Left lung (tissue), 10 donors: ENCODE results near the gene MAN1A1. TPM values are rescaled to one million over a fixed set of nuclear protein-coding genes. Genes with fewer than 3 reads are reported as not detected.

Experiments used
- ATAC-seq: fragments of 200-7000 bp; cut with Tn5 transposase; one replicate; pipeline ENCODE4 v1.9.1; 2020; ENCODE audit warnings: moderate library complexity
- DNase-seq, 4 donors: peaks; one replicate each; pipeline ENCODE4 v3.0.0-alpha.2; 2013 to 2020
- H3K27ac ChIP-seq, 2 donors: fragments of 200-600 bp; sonication (generic) in 1 of 2; one replicate each; pipeline versions ENCODE4 v1.5.0 to v1.8.0; 2020 to 2021
- H3K27me3 ChIP-seq, 2 donors: fragments of 200-600 bp; sonication (generic) in 1 of 2; one replicate each; pipeline versions ENCODE4 v1.5.0 to v1.8.0; 2020 to 2021
- H3K36me3 ChIP-seq, 2 donors: fragments of 200-600 bp; sonication (generic) in 1 of 2; one replicate each; pipeline versions ENCODE4 v1.5.0 to v1.8.0; 2020 to 2021
- H3K4me1 ChIP-seq, 2 donors: fragments of 200-600 bp; one replicate each; pipeline ENCODE4 v1.8.0; 2021
- H3K4me3 ChIP-seq, 2 donors: fragments of 200-600 bp; sonication (generic) in 1 of 2; one replicate each; pipeline versions ENCODE4 v1.5.0 to v1.8.0; 2020 to 2021; ENCODE audit warnings: mild to moderate bottlenecking in 1 of 2
- H3K9me3 ChIP-seq, 2 donors: fragments of 200-600 bp; sonication (generic) in 1 of 2; one replicate each; pipeline versions ENCODE4 v1.5.0 to v1.8.0; 2020 to 2021
- intact Hi-C, 2 donors: fragments of 100-400 bp; cut with DNase I; formaldehyde crosslinking; loops; one replicate each; pipeline versions ENCODE4 v1.11.2 to v1.14.2; 2022
- polyA plus RNA-seq, 6 donors: library from polyadenylated mRNA; unstranded; fragments of 120-200 nt; gene quantifications; one replicate each; pipeline ENCODE4 v1.2.1, GENCODE V29; 2013; ENCODE audit not compliant: insufficient read length in 6 of 6
- total RNA-seq, 2 donors: library from RNA; stranded (reverse); fragmentation: NEBNext Ultra II Directional; extraction: Animal tissue kit (Norgen Biotek cat#: 25700); gene quantifications; one replicate each; pipeline ENCODE4 v1.2.1, GENCODE V29; 2021
- TF ChIP-seq, protein P1 (sequence below), 2 donors: fragments of 200-600 bp; sonication (generic) in 1 of 2; IDR thresholded peaks; one replicate each; pipeline versions ENCODE4 v1.5.0 to v1.8.0; 2021; ENCODE audit warnings: antibody characterized with exemption in 2 of 2
- donor health status: DM: no; HTN: yes; CAD: no.
- donor health status: DM: no; HTN: no; CAD: no.

MAN1A1 gene
- total and polyA plus RNA-seq, 8 donors: 49.6 to 76.6 (median 58.1) TPM

DNA sequence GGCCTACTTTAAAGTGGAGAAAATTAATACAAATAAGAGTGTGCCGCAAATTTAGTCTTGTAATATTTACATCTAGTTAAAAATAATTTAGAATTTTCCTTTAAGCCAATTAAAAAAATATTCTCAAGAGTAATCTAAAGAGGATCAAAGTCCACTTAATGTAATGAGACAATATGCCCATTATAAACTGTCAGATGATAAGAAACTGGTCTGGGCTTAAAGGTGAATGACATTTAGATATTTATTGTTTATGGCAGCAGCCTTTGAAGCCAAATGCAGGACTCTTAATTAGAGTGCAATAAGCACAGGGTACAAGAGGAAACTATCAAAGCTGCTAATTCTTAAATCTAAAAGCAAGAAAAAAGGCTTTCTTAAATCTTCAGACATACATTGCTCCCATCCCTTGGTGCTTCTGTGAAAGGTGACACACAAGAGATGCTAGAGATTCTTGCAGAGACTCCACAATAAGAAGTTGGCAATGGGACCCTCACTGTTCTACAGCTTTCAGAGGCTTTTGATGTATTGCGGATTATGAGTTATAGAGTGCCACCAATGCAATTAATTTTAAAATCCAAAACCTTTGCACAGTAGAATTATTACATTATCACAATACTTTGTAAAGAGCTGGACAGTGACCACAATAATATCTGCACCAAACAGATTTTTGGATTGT lies 116.1 kb downstream of the MAN1A1 start:
- H3K4me3 ChIP-seq: no peak overlapping the region
- H3K9me3 ChIP-seq: no peaks in the 10 kb centered on the region
- TF ChIP-seq, protein P1, sequence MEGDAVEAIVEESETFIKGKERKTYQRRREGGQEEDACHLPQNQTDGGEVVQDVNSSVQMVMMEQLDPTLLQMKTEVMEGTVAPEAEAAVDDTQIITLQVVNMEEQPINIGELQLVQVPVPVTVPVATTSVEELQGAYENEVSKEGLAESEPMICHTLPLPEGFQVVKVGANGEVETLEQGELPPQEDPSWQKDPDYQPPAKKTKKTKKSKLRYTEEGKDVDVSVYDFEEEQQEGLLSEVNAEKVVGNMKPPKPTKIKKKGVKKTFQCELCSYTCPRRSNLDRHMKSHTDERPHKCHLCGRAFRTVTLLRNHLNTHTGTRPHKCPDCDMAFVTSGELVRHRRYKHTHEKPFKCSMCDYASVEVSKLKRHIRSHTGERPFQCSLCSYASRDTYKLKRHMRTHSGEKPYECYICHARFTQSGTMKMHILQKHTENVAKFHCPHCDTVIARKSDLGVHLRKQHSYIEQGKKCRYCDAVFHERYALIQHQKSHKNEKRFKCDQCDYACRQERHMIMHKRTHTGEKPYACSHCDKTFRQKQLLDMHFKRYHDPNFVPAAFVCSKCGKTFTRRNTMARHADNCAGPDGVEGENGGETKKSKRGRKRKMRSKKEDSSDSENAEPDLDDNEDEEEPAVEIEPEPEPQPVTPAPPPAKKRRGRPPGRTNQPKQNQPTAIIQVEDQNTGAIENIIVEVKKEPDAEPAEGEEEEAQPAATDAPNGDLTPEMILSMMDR (IDR thresholded peaks at IDR 0.05): no peak
- H3K36me3 ChIP-seq: peaks cover 0 to 36% of the 10 kb centered on the region in 2 donors
- intact Hi-C loops: no loop called here
- H3K4me1 ChIP-seq: no peaks in the 10 kb centered on the region
- DNase-seq: no peak
- ATAC-seq: no peak
- H3K27ac ChIP-seq: no peak overlapping the region
- H3K27me3 ChIP-seq: no peaks in the 10 kb centered on the region

DNA sequence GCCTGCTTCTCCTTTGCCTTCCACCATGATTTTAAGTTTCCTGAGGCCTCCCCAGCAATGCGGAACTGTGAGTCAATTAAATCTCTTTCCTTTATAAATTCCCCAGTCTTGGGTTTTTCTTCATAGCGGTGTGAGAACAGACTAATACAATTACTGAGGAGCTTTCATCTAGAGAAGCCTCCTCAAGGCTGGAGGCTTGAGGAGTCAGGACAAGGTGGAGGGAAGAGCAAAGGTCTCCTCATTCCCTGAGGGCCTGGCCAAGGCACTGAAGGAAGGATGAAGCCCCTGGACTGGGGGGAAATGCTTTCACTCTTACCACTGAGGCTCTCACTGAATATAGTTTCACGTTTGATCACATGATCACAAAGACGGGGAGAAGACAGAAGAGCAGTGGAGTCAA lies 118.2 kb downstream of the MAN1A1 start:
- H3K27ac ChIP-seq: no peak overlapping the region
- peaks cover 0 to 33% of the 10 kb centered on the region in 2 donors for H3K36me3 ChIP-seq
- ATAC-seq: no peak
- no peak overlapping the region for H3K4me3 ChIP-seq
- DNase-seq: no peak
- intact Hi-C loops: no loop called here
- no peaks in the 10 kb centered on the region for H3K4me1 ChIP-seq
- TF ChIP-seq, protein P1 (IDR thresholded peaks at IDR 0.05): no peak
- no peaks in the 10 kb centered on the region for H3K27me3 ChIP-seq
- no peaks in the 10 kb centered on the region for H3K9me3 ChIP-seq

DNA sequence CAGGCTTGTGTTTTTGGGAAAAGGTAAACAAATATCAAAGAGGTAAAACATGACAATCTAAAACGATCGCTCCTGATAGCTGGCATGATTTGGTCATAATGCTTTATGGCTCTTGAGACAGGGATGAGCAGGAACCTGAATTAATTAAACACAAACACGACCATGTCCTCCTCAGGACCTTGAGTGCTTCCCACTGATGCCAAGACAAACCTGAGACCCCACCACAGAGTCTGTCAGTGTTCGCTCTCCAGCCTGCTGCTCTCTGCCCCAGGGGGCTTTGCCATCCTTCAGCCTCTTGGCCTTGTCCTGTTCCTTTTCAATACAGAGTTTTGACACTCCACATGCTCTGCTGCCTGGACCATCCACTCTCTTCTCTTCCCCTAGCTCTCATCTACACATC lies 119.4 kb downstream of the MAN1A1 start:
- Histone ChIP-seq H3K27me3 (no peaks in the 10 kb centered on the region), H3K27ac (no peak overlapping the region), H3K4me1 (no peaks in the 10 kb centered on the region), H3K36me3 (peaks cover 0 to 26% of the 10 kb centered on the region in 2 donors), H3K9me3 (no peaks in the 10 kb centered on the region), H3K4me3 (no peak overlapping the region)
- DNase-seq: no peak
- intact Hi-C loops: no loop called here
- TF ChIP-seq, protein P1 (IDR thresholded peaks at IDR 0.05): no peak
- ATAC-seq: no peak

DNA sequence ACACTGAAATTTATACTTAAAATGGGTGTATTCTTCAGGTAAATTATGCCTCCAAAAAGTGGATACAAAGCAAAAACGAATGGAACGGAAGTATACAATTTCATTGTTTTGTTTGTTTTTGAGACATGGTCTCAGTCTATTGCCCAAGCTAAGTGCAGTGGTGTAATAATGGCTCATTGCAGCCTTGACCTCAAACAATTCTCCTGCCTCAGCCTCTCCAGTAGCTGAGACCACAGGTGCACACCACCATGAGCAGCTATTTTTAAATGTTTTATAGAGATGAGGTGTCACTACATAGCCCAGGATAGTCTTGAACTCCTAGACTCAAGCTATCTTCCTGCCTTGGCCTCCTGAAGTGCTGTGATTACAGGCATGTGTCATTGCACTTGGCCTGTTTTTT lies 122.2 kb downstream of the MAN1A1 start:
- Histone ChIP-seq H3K27me3 (no peaks in the 10 kb centered on the region), H3K27ac (no peak overlapping the region), H3K9me3 (no peaks in the 10 kb centered on the region), H3K4me3 (no peak overlapping the region), H3K4me1 (no peaks in the 10 kb centered on the region), H3K36me3 (peaks cover 0 to 18% of the 10 kb centered on the region in 2 donors)
- TF ChIP-seq, protein P1 (IDR thresholded peaks at IDR 0.05): no peak
- ATAC-seq: no peak
- intact Hi-C loops: no loop called here
- no peak for DNase-seq

DNA sequence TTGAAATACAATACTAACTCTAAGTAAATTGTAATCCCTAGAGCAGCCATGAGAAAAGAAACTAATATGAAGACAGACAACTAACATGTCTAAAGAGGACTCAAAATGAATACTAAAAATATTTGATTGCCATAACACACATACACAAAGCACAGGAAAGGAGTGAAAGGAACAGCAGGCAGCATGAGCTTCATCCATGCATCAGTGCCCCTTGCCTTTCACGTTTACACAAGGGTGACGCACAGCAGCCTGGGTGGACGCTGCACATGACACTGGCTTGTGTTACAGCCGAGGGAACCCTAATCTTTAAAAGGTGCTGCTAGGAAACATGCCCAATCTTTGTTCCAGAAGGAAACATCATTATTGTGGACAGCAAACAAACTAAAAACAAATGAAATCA lies 123.5 kb downstream of the MAN1A1 start:
- TF ChIP-seq, protein P1 (IDR thresholded peaks at IDR 0.05): no peak
- Histone ChIP-seq H3K36me3 (peaks cover 0 to 9% of the 10 kb centered on the region in 2 donors), H3K4me3 (no peak overlapping the region), H3K27ac (no peak overlapping the region), H3K27me3 (no peaks in the 10 kb centered on the region), H3K9me3 (no peaks in the 10 kb centered on the region), H3K4me1 (no peaks in the 10 kb centered on the region)
- DNase-seq (no peak), ATAC-seq (no peak)
- intact Hi-C loops: no loop called here
